ENCODE data around the gene STIL.
"Not testable (repeated sequence)": the region's sequence is repeated elsewhere in the genome, so short reads cannot be mapped to it uniquely, and the experiment has no call there.

The STIL gene

DNA sequence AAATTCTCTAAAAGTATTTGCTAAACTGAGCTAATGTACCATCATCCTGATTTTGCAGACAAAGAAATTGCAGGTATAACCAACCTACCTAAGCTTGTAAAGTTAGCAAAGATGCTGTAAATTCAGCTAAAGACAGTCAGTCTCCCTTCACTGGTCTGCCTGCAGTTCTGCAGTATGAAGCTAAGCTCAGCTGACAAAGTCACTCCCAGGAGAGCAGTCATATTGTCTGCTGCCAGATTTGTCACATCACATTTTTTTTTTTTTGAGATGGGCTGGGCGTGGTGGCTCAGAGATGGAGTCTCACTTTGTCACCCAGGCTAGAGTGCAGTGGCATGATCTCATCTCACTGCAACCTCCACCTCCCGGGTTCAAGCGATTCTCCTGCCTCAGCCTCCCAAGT, 10.7 kb upstream of the STIL start:
- no peaks in the 10 kb centered on the region for H3K9me3 ChIP-seq (ENCODE audit: control insufficient read depth in 2 of 2, low read length in 2 of 2)
- H3K9ac ChIP-seq (ENCODE audit: low read depth in 1 of 2, low read length in 2 of 2), result peak overlapping the region; percentile 12 to 17
- no peak overlapping the region for H3K4me3 ChIP-seq (ENCODE audit: low read length in 2 of 2)
- H3K27ac ChIP-seq (ENCODE audit: low read depth in 2 of 2, low read length in 2 of 2), result peak overlapping the region; percentile 80 to 85
- peaks cover 9 to 24% of the 10 kb centered on the region in 2 donors for H3K4me1 ChIP-seq (ENCODE audit: control insufficient read depth in 2 of 2, insufficient read depth in 2 of 2, low read length in 2 of 2)
- no peaks in the 10 kb centered on the region for H3K36me3 ChIP-seq (ENCODE audit: control insufficient read depth in 2 of 2, insufficient read depth in 2 of 2, low read length in 2 of 2)
- no peaks in the 10 kb centered on the region for H3K27me3 ChIP-seq (ENCODE audit: control insufficient read depth in 2 of 2, insufficient read depth in 2 of 2, low read length in 2 of 2)

- Histone ChIP-seq H3K9ac (ENCODE audit: low read depth in 1 of 2, low read length in 2 of 2) (no peak overlapping the region), H3K9me3 (ENCODE audit: control insufficient read depth in 2 of 2, low read length in 2 of 2) (no peaks in the 10 kb centered on the region), H3K27ac (ENCODE audit: low read depth in 2 of 2, low read length in 2 of 2) (peak overlapping the region; percentile 52 to 83), H3K4me3 (ENCODE audit: low read length in 2 of 2) (no peak overlapping the region), H3K4me1 (ENCODE audit: control insufficient read depth in 2 of 2, insufficient read depth in 2 of 2, low read length in 2 of 2) (peaks cover 9 to 24% of the 10 kb centered on the region in 2 donors), H3K36me3 (ENCODE audit: control insufficient read depth in 2 of 2, insufficient read depth in 2 of 2, low read length in 2 of 2) (no peaks in the 10 kb centered on the region), H3K27me3 (ENCODE audit: control insufficient read depth in 2 of 2, insufficient read depth in 2 of 2, low read length in 2 of 2) (no peaks in the 10 kb centered on the region)
Measured at GRCh38 chr1:47323599-47324031, 9.7 kb upstream of the STIL start.

- H3K27me3 ChIP-seq (ENCODE audit: control insufficient read depth in 2 of 2, insufficient read depth in 2 of 2, low read length in 2 of 2); H3K9me3 ChIP-seq (ENCODE audit: control insufficient read depth in 2 of 2, low read length in 2 of 2); H3K36me3 ChIP-seq (ENCODE audit: control insufficient read depth in 2 of 2, insufficient read depth in 2 of 2, low read length in 2 of 2); H3K4me3 ChIP-seq (ENCODE audit: low read length in 2 of 2); H3K9ac ChIP-seq (ENCODE audit: low read depth in 1 of 2, low read length in 2 of 2); H3K27ac ChIP-seq (ENCODE audit: low read depth in 2 of 2, low read length in 2 of 2): not testable (repeated sequence)
- peaks cover 9 to 15% of the 10 kb centered on the region in 2 donors for H3K4me1 ChIP-seq (ENCODE audit: control insufficient read depth in 2 of 2, insufficient read depth in 2 of 2, low read length in 2 of 2)
Measured at GRCh38 chr1:47319968-47320367, 6.0 kb upstream of the STIL start.

DNA sequence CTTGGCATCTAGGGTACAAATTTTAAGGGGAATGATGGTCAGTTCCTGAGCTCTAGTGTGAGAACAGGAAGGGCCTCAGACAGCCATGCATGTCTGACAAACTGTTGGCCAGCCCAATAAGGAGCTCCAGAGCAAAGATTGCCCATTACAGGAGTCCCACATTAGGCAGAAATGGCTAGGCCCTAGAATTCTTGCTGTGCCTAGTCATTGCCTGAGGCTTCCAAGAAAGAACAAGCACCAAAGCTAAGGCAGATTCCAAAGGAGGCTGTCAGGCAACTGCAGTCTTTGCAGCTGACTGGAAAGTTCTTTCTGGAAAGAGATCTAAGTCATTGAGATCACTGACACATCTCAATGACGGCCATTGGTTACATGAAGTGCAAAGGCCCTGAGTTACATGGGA, 3.9 kb upstream of the STIL start:
- H3K27ac ChIP-seq (ENCODE audit: low read depth in 2 of 2, low read length in 2 of 2), result no peak overlapping the region
- no peaks in the 10 kb centered on the region for H3K9me3 ChIP-seq (ENCODE audit: control insufficient read depth in 2 of 2, low read length in 2 of 2)
- no peaks in the 10 kb centered on the region for H3K36me3 ChIP-seq (ENCODE audit: control insufficient read depth in 2 of 2, insufficient read depth in 2 of 2, low read length in 2 of 2)
- H3K9ac ChIP-seq (ENCODE audit: low read depth in 1 of 2, low read length in 2 of 2), result no peak overlapping the region
- H3K4me3 ChIP-seq (ENCODE audit: low read length in 2 of 2), result no peak overlapping the region
- H3K27me3 ChIP-seq (ENCODE audit: control insufficient read depth in 2 of 2, insufficient read depth in 2 of 2, low read length in 2 of 2), result no peaks in the 10 kb centered on the region
- peaks cover 7% of the 10 kb centered on the region in 2 donors for H3K4me1 ChIP-seq (ENCODE audit: control insufficient read depth in 2 of 2, insufficient read depth in 2 of 2, low read length in 2 of 2)

DNA sequence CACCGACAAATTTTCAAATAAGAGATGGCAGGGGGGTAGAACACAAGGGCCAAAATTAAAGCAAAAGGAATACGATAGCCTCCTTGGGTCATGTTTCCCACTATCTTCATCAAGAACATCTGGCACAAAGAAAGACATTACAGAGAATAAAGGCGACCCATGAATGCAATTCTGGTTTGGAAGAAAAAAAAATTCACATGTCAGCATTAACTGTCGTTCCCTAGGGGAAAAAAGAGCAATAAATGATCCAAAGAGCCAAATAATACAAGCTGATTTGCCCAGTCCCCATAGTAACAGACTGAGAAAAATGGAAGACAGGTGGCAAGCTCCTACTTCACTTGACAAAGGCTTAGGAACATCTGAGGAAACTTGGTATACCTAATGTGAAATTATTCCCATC, 4.5 kb downstream of the STIL start:
- Histone ChIP-seq H3K9ac (ENCODE audit: low read depth in 1 of 2, low read length in 2 of 2) (no peak overlapping the region), H3K27ac (ENCODE audit: low read depth in 2 of 2, low read length in 2 of 2) (no peak overlapping the region), H3K36me3 (ENCODE audit: control insufficient read depth in 2 of 2, insufficient read depth in 2 of 2, low read length in 2 of 2) (peaks cover 0 to 5% of the 10 kb centered on the region in 2 donors), H3K9me3 (ENCODE audit: control insufficient read depth in 2 of 2, low read length in 2 of 2) (no peaks in the 10 kb centered on the region), H3K27me3 (ENCODE audit: control insufficient read depth in 2 of 2, insufficient read depth in 2 of 2, low read length in 2 of 2) (no peaks in the 10 kb centered on the region), H3K4me1 (ENCODE audit: control insufficient read depth in 2 of 2, insufficient read depth in 2 of 2, low read length in 2 of 2) (peaks cover 5 to 7% of the 10 kb centered on the region in 2 donors), H3K4me3 (ENCODE audit: low read length in 2 of 2) (no peak overlapping the region)

DNA sequence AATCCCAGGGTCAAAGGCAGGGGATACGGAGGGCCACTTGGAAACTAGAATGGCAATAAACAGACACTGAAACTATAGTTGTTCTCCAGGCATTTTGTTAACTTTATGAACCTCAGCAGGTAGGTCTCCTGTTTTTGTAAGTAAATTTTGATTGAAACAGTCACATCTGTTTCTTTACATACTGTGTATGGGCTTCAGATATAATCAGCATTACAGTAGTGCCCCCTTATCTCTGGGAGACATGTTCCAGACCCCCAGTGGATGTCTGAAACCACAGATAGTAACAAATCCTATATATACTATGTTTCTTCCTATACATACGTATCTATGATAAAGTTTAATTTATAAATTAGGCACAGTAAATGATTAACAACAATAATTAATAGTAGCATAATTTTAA, 11.5 kb downstream of the STIL start:
- Histone ChIP-seq H3K4me1 (ENCODE audit: control insufficient read depth in 2 of 2, insufficient read depth in 2 of 2, low read length in 2 of 2) (no peaks in the 10 kb centered on the region), H3K9me3 (ENCODE audit: control insufficient read depth in 2 of 2, low read length in 2 of 2) (no peaks in the 10 kb centered on the region), H3K9ac (ENCODE audit: low read depth in 1 of 2, low read length in 2 of 2) (no peak overlapping the region), H3K27me3 (ENCODE audit: control insufficient read depth in 2 of 2, insufficient read depth in 2 of 2, low read length in 2 of 2) (no peaks in the 10 kb centered on the region), H3K27ac (ENCODE audit: low read depth in 2 of 2, low read length in 2 of 2) (no peak overlapping the region), H3K4me3 (ENCODE audit: low read length in 2 of 2) (no peak overlapping the region), H3K36me3 (ENCODE audit: control insufficient read depth in 2 of 2, insufficient read depth in 2 of 2, low read length in 2 of 2) (peaks cover 8 to 12% of the 10 kb centered on the region in 2 donors)

GRCh38 chr1:47298025-47298699, 15.8 kb downstream of the STIL start:
- H3K36me3 ChIP-seq (ENCODE audit: control insufficient read depth in 2 of 2, insufficient read depth in 2 of 2, low read length in 2 of 2), result peaks cover 8 to 12% of the 10 kb centered on the region in 2 donors
- no peaks in the 10 kb centered on the region for H3K27me3 ChIP-seq (ENCODE audit: control insufficient read depth in 2 of 2, insufficient read depth in 2 of 2, low read length in 2 of 2)
- no peak overlapping the region for H3K4me3 ChIP-seq (ENCODE audit: low read length in 2 of 2)
- no peak overlapping the region for H3K27ac ChIP-seq (ENCODE audit: low read depth in 2 of 2, low read length in 2 of 2)
- no peak overlapping the region for H3K9ac ChIP-seq (ENCODE audit: low read depth in 1 of 2, low read length in 2 of 2)
- no peaks in the 10 kb centered on the region for H3K4me1 ChIP-seq (ENCODE audit: control insufficient read depth in 2 of 2, insufficient read depth in 2 of 2, low read length in 2 of 2)
- H3K9me3 ChIP-seq (ENCODE audit: control insufficient read depth in 2 of 2, low read length in 2 of 2), result no peaks in the 10 kb centered on the region

- no peak overlapping the region for H3K4me3 ChIP-seq (ENCODE audit: low read length in 2 of 2)
- no peak overlapping the region for H3K9ac ChIP-seq (ENCODE audit: low read depth in 1 of 2, low read length in 2 of 2)
- no peaks in the 10 kb centered on the region for H3K4me1 ChIP-seq (ENCODE audit: control insufficient read depth in 2 of 2, insufficient read depth in 2 of 2, low read length in 2 of 2)
- no peak overlapping the region for H3K27ac ChIP-seq (ENCODE audit: low read depth in 2 of 2, low read length in 2 of 2)
- H3K9me3 ChIP-seq (ENCODE audit: control insufficient read depth in 2 of 2, low read length in 2 of 2), result no peaks in the 10 kb centered on the region
- H3K36me3 ChIP-seq (ENCODE audit: control insufficient read depth in 2 of 2, insufficient read depth in 2 of 2, low read length in 2 of 2), result peaks cover under 1 to 3% of the 10 kb centered on the region in 2 donors
- H3K27me3 ChIP-seq (ENCODE audit: control insufficient read depth in 2 of 2, insufficient read depth in 2 of 2, low read length in 2 of 2), result no peaks in the 10 kb centered on the region
Measured at GRCh38 chr1:47295579-47295978, 18.4 kb downstream of the STIL start.

DNA sequence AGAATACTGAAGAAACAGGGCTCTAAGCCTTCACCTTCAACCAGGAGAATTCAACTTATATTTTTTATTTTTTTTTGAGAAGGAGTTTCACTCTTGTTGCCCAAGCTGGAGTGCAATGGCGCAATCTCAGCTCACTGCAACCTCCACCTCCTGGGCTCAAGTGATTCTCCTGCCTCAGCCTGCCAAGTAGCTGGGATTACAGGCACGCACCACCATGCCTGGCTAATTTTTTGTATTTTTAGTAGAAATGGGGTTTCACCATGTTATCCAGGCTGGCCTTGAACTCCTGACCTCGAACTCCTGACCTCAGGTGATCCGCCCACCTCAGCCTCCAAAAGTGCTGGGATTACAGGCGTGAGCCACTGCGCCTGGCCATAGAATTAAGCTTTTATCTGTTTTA, 19.1 kb downstream of the STIL start:
- not testable (repeated sequence) for H3K27me3 ChIP-seq (ENCODE audit: control insufficient read depth in 2 of 2, insufficient read depth in 2 of 2, low read length in 2 of 2); H3K9ac ChIP-seq (ENCODE audit: low read depth in 1 of 2, low read length in 2 of 2); H3K9me3 ChIP-seq (ENCODE audit: control insufficient read depth in 2 of 2, low read length in 2 of 2); H3K27ac ChIP-seq (ENCODE audit: low read depth in 2 of 2, low read length in 2 of 2); H3K4me3 ChIP-seq (ENCODE audit: low read length in 2 of 2); H3K36me3 ChIP-seq (ENCODE audit: control insufficient read depth in 2 of 2, insufficient read depth in 2 of 2, low read length in 2 of 2); H3K4me1 ChIP-seq (ENCODE audit: control insufficient read depth in 2 of 2, insufficient read depth in 2 of 2, low read length in 2 of 2)

GRCh38 chr1:47288116-47288515, 25.8 kb downstream of the STIL start:
- H3K36me3 ChIP-seq (ENCODE audit: control insufficient read depth in 2 of 2, insufficient read depth in 2 of 2, low read length in 2 of 2); H3K4me3 ChIP-seq (ENCODE audit: low read length in 2 of 2); H3K4me1 ChIP-seq (ENCODE audit: control insufficient read depth in 2 of 2, insufficient read depth in 2 of 2, low read length in 2 of 2); H3K9ac ChIP-seq (ENCODE audit: low read depth in 1 of 2, low read length in 2 of 2); H3K27ac ChIP-seq (ENCODE audit: low read depth in 2 of 2, low read length in 2 of 2); H3K27me3 ChIP-seq (ENCODE audit: control insufficient read depth in 2 of 2, insufficient read depth in 2 of 2, low read length in 2 of 2); H3K9me3 ChIP-seq (ENCODE audit: control insufficient read depth in 2 of 2, low read length in 2 of 2): not testable (repeated sequence)

Measured in mucosa of rectum (tissue), 2 donors.